DND-41 (cell line): ENCODE results near the gene PIGX.

Experiments
- EZH2 ChIP-seq: IDR thresholded peaks from 3 replicates; pipeline ENCODE4 v1.6.1; 2012; ENCODE audit warnings: borderline replicate concordance, low read depth, mild to moderate bottlenecking, moderate library complexity, low read length, inconsistent platforms; ENCODE audit not compliant: severe bottlenecking
- TF ChIP-seq, protein P1 (sequence below): IDR thresholded peaks from 2 replicates; pipeline ENCODE4 v1.5.1; 2012; ENCODE audit warnings: borderline replicate concordance, low read length, moderate library complexity, mild to moderate bottlenecking; ENCODE audit not compliant: poor library complexity, severe bottlenecking; ENCODE audit errors: extremely low read depth

DNA sequence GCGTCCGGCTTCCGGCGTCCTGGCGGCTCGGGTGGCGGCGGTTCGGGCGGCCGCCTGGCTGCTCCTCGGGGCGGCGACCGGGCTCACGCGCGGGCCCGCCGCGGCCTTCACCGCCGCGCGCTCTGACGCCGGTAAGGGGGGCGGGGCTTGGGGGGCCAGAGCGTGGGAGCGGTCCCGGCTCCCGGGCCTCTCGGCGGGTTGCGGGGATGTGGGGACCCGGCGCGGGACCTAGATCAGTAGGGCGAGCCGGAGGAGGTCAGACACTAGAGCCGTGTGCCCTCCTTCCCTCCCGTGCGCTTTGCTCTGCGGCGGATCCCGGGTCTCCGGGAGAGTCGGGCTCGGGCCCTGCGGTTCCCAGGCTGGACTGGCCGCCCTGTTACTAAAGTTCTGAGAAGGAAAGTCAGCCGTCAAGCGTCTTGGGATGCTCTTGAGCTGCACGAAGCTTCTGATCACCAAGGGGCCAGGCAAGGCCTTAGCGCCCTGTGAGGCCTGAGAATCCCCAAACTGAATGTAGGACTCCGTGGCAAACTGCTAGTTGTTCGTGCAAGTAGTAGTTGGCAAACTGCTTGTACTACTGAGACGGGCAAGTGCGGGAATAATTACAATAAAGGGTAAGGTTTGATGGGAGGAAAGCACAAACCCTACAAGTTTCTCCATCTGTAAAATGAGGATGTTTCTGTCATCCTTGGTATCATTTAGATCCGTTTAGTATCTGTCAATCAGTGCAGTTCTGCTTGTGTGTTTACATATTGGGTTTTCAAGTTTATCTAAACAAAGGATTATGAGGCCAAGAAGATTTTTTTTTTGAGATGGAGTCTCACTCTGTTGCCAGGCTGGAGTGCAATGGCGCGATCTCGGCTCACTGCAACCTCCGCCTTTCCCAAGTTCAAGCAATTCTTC lies 587 bp downstream of the PIGX start:
- TF ChIP-seq, protein P1, sequence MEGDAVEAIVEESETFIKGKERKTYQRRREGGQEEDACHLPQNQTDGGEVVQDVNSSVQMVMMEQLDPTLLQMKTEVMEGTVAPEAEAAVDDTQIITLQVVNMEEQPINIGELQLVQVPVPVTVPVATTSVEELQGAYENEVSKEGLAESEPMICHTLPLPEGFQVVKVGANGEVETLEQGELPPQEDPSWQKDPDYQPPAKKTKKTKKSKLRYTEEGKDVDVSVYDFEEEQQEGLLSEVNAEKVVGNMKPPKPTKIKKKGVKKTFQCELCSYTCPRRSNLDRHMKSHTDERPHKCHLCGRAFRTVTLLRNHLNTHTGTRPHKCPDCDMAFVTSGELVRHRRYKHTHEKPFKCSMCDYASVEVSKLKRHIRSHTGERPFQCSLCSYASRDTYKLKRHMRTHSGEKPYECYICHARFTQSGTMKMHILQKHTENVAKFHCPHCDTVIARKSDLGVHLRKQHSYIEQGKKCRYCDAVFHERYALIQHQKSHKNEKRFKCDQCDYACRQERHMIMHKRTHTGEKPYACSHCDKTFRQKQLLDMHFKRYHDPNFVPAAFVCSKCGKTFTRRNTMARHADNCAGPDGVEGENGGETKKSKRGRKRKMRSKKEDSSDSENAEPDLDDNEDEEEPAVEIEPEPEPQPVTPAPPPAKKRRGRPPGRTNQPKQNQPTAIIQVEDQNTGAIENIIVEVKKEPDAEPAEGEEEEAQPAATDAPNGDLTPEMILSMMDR, result no peak
- no peak for TF ChIP-seq EZH2
